K562 (cell line): ENCODE data around the gene SLAMF9. TPM values are rescaled to one million over a fixed set of nuclear protein-coding genes. Genes with fewer than 3 reads are reported as not detected.

ENCODE experiments used
- ATAC-seq: fragments of 200-7000 bp; cut with Tn5 transposase; 3 replicates; pipeline ENCODE4 v1.9.1; 2020; ENCODE audit warnings: moderate library complexity
- BruUV-seq: library from RNA; stranded (reverse); fragments of 400-500 nt; replicated peaks from 2 replicates; lab custom pipeline; 2021; lab: Mats Ljungman, UMichigan
- CTCF ChIA-PET: fragments of 300-600 bp; formaldehyde crosslinking; extraction: SDS; loops from one replicate; lab custom pipeline; 2021; ENCODE audit warnings: low intra/inter-chr PET ratio; lab: Yijun Ruan, JAX
- POLR2A ChIA-PET: fragments of 300-600, 350-650 bp; sonication (Branson Sonifier 250); formaldehyde crosslinking; extraction: SDS; loops from one replicate; lab custom pipeline; 2021; ENCODE audit warnings: antibody characterized with exemption, inconsistent platforms; lab: Yijun Ruan, JAX
- DNase-seq, 4 experiments: peaks; one replicate each; pipeline versions ENCODE4 v3.0.0 to v3.0.0-alpha.2; 2011 to 2018; ENCODE audit warnings: low spot score in 3 of 4, mixed read lengths in 3 of 4; ENCODE audit errors: extremely low read depth in 1 of 4
- FAIRE-seq: peaks from 2 replicates; lab custom pipeline; 2011; peaks lifted over from hg19 to GRCh38; lab: Jason Lieb, UNC
- H2AFZ ChIP-seq: 2 replicates; pipeline ENCODE4 v1.6.0; 2011; ENCODE audit warnings: low read depth, low read length, control low read depth, inconsistent platforms
- H3K27ac ChIP-seq: fragments of 200-600 bp; 3 replicates; pipeline ENCODE4 v1.8.0; 2011; ENCODE audit warnings: low read depth, mild to moderate bottlenecking, control low read depth, inconsistent platforms, low read length, moderate library complexity, mixed read lengths; ENCODE audit errors: extremely low read depth
- H3K27me3 ChIP-seq, 2 experiments: fragments of 300-600 bp in 1 of 2; 2 replicates in 1 of 2; 3 replicates in 1 of 2; pipeline versions ENCODE4 v1.6.0 to v1.8.0; 2011; ENCODE audit warnings: inconsistent platforms in 2 of 2, low read length in 2 of 2, mild to moderate bottlenecking in 1 of 2, mixed read lengths in 1 of 2, moderate library complexity in 1 of 2; ENCODE audit not compliant: control insufficient read depth in 2 of 2, insufficient read depth in 2 of 2
- H3K36me3 ChIP-seq: fragments of 300-600 bp; 3 replicates; pipeline ENCODE4 v1.8.0; 2011; ENCODE audit warnings: mild to moderate bottlenecking, low read length, inconsistent platforms; ENCODE audit not compliant: control insufficient read depth, insufficient read depth
- H3K4me1 ChIP-seq, 2 experiments: fragments of 200-600 bp in 1 of 2; replicated peaks in 1 of 2; 2 replicates in 1 of 2; 3 replicates in 1 of 2; pipeline versions ENCODE4 v1.5.1 to v1.8.0; 2011; ENCODE audit warnings: inconsistent platforms in 2 of 2, low read length in 2 of 2, mild to moderate bottlenecking in 1 of 2, mixed read lengths in 1 of 2, moderate library complexity in 1 of 2; ENCODE audit not compliant: control insufficient read depth in 2 of 2, insufficient read depth in 2 of 2
- H3K4me2 ChIP-seq: 2 replicates; pipeline ENCODE4 v1.6.1; 2011; ENCODE audit warnings: low read length, control low read depth, inconsistent platforms, mixed read lengths; ENCODE audit not compliant: insufficient read depth
- H3K4me3 ChIP-seq: fragments of 200-600 bp; sonication (generic), shearing (Covaris generic); 2 replicates; pipeline ENCODE4 v1.5.1; 2016; ENCODE audit warnings: control low read depth, inconsistent platforms
- H3K79me2 ChIP-seq: fragments of 200-600 bp; 3 replicates; pipeline ENCODE4 v1.8.0; 2011; ENCODE audit warnings: low read length, inconsistent platforms; ENCODE audit not compliant: control insufficient read depth, insufficient read depth
- H3K9ac ChIP-seq, 2 experiments: 2 replicates each; pipeline versions ENCODE4 v1.6.0 to v1.6.1; 2011; ENCODE audit warnings: low read depth in 2 of 2, low read length in 2 of 2, control low read depth in 1 of 2, inconsistent platforms in 1 of 2, mild to moderate bottlenecking in 1 of 2, mixed read lengths in 1 of 2; ENCODE audit not compliant: insufficient read depth in 1 of 2
- H3K9me1 ChIP-seq: one replicate; pipeline ENCODE4 v1.6.0; 2011; ENCODE audit warnings: inconsistent platforms, mild to moderate bottlenecking, low read length, moderate library complexity; ENCODE audit not compliant: control insufficient read depth, insufficient read depth
- H3K9me3 ChIP-seq: replicated peaks from 2 replicates; pipeline ENCODE4 v1.5.1; 2011; ENCODE audit warnings: low read depth, low read length, inconsistent platforms; ENCODE audit not compliant: control insufficient read depth, insufficient read depth
- H4K20me1 ChIP-seq: replicated peaks from 2 replicates; pipeline ENCODE4 v1.6.1; 2011; ENCODE audit warnings: low read length, inconsistent platforms, mixed read lengths; ENCODE audit not compliant: control insufficient read depth, insufficient read depth
- FIP1L1 ChIP-seq: fragments of 200-400 bp; formaldehyde crosslinking; IDR thresholded peaks from 2 replicates; pipeline ENCODE4 v1.6.1; 2018; ENCODE audit warnings: mild to moderate bottlenecking, low read depth, low read length; ENCODE audit not compliant: poor library complexity, severe bottlenecking
- GTF2B ChIP-seq: IDR thresholded peaks from 2 replicates; pipeline ENCODE4 v1.6.1; 2011; ENCODE audit not compliant: insufficient read length; ENCODE audit errors: extremely low read depth
- KDM1A ChIP-seq, 2 experiments: fragments of 450-650 bp; IDR thresholded peaks; 2 replicates each; pipeline ENCODE4 v1.6.1; 2016; ENCODE audit warnings: mild to moderate bottlenecking in 2 of 2
- KHSRP ChIP-seq: fragments of 450-650 bp; IDR thresholded peaks from 2 replicates; pipeline ENCODE4 v1.6.1; 2017
- TOE1 ChIP-seq, 2 experiments: fragments of 450-650 bp in 1 of 2; sonication (generic) in 1 of 2; formaldehyde crosslinking in 1 of 2; IDR thresholded peaks; 2 replicates each; pipeline versions ENCODE4 v1.7.1 to v1.8.0; 2016 to 2022; ENCODE audit warnings: borderline replicate concordance in 2 of 2, mild to moderate bottlenecking in 2 of 2, antibody characterized with exemption in 1 of 2, inconsistent platforms in 1 of 2, low read depth in 1 of 2, missing genetic modification reagents in 1 of 2, moderate library complexity in 1 of 2
- WGBS: fragments of 100-300 bp; shearing (Covaris generic); methylation state at CpG from one replicate; pipeline ENCODE4 v1.1.6; 2016; ENCODE audit warnings: low coverage, mixed read lengths; ENCODE audit not compliant: insufficient coverage; ENCODE audit errors: missing lambda C conversion rate; 5-methylcytosine and 5-hydroxymethylcytosine counted together
- in situ Hi-C: fragments of 300-500 bp; cut with MboI; formaldehyde crosslinking; loops from 4 replicates; pipeline ENCODE4 v1.15.0; 2018; ENCODE audit warnings: inconsistent platforms, mixed read lengths
- intact Hi-C: fragments of 100-400 bp; cut with micrococcal nuclease; formaldehyde crosslinking; loops from 2 replicates; pipeline ENCODE4 v1.14.2; 2022
- polyA plus RNA-seq, 8 experiments: library from polyadenylated mRNA; depleted of rRNA in 4 of 8; stranded (reverse) in 5 of 8; unstranded in 3 of 8; fragments of >200 nt; fragmentation: Nextera tagmentation in 2 of 8; fragmentation: Illumina TruSeq in 1 of 8; extraction: Ambion mirVana in 2 of 8; extraction: Trizol in 1 of 8; gene quantifications; 2 replicates each; pipeline versions ENCODE4 v1.2.1 to v1.2.3, GENCODE V29; 2011 to 2014; ENCODE audit warnings: inconsistent platforms in 1 of 8, missing spikeins in 1 of 8
- total RNA-seq, 7 experiments: library from RNA; depleted of rRNA in 6 of 7; stranded (reverse); fragments of >200 nt in 6 of 7; fragmentation: Illumina TruSeq in 2 of 7; extraction: Trizol in 2 of 7; gene quantifications; 2 replicates each; pipeline versions ENCODE4 v1.2.1 to v1.2.3, GENCODE V29; 2011 to 2021; ENCODE audit warnings: low replicate concordance in 1 of 7
- TF ChIP-seq, protein P1 (sequence below): fragments of 250-450 bp; sonication (Bioruptor Pico); IDR thresholded peaks from 2 replicates; pipeline ENCODE4 v1.4.0; 2020
- TF ChIP-seq, protein P2 (sequence below): fragments of 450-650 bp; IDR thresholded peaks from 2 replicates; pipeline ENCODE4 v1.6.1; 2016; ENCODE audit warnings: missing biosample characterization, missing genetic modification characterization
- TF ChIP-seq, protein P3 (sequence below), 3 experiments: IDR thresholded peaks in 2 of 3; conservative IDR thresholded peaks in 1 of 3; 2 replicates each; pipeline ENCODE4 v1.5.1; 2011 to 2012; ENCODE audit warnings: low read length in 3 of 3, mild to moderate bottlenecking in 3 of 3, control low read depth in 2 of 3, improper control_type of control experiment in 1 of 3, inconsistent platforms in 1 of 3, low read depth in 1 of 3, mixed read lengths in 1 of 3, moderate library complexity in 1 of 3; ENCODE audit not compliant: insufficient read depth in 2 of 3
- TF ChIP-seq, protein P4 (sequence below): sonication (generic); formaldehyde crosslinking; IDR thresholded peaks from 2 replicates; pipeline ENCODE4 v1.8.0; 2023; ENCODE audit warnings: mild to moderate bottlenecking, missing genetic modification reagents

SLAMF9 gene
- total and polyA plus RNA-seq, 9 of the 15 experiments (the other 6 are each of a cell fraction or from before 2014, with no cell fraction given), result 0.13 to 0.21 TPM; not detected in 7

DNA sequence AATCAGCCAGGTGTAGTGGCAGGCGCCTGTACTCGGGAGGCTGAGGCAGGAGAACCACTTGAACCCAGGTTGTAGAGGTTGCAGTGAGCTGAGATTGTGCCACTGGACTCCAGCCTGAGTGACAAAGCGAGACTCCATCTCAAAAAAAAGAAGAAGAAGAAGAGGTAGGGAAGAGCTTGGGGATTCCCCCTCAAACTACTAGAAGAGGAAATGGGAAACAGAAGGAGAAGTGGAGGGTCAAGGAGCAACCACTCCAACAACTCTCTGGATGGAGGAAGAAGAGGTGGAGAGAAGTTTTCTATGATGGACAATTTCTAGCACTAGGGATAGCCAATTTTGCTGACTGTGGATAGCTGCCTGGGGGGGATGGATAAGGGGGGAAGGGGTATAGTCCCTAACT lies 14.9 kb upstream of the SLAMF9 start:
- BruUV-seq, result no TSS peak
- DNase-seq, result no peak
- 0% methylated on average over 3 of the region's 3 CpGs for WGBS
- Histone ChIP-seq H4K20me1 (peaks cover 5% of the 10 kb centered on the region; the same call in 1 of the 2 replicates), H3K4me3 (no peak overlapping the region), H2AFZ (no peak overlapping the region), H3K4me1 (no peaks in the 10 kb centered on the region; a peak in 1 of 5 replicates), H3K79me2 (no peaks in the 10 kb centered on the region), H3K4me2 (no peak overlapping the region), H3K9me1 (no peaks in the 10 kb centered on the region), H3K27me3 (peaks cover 9 to 39% of the 10 kb centered on the region in 2 experiments; a peak in 4 of 5 replicates), H3K9ac (no peak overlapping the region), H3K27ac (no peak overlapping the region), H3K9me3 (no peaks in the 10 kb centered on the region), H3K36me3 (no peaks in the 10 kb centered on the region)
- in situ Hi-C loops (no loop called here), intact Hi-C loops (no loop called here)
- CTCF ChIA-PET, result no interaction called here
- POLR2A ChIA-PET, result interaction anchor here (0.8 kb wide), 1 partner anchor 11 kb away, joined by 3 read pairs; no protein-coding TSS in a partner anchor
- no peak for FAIRE-seq
- no peak for ATAC-seq
- TF ChIP-seq, protein P1, sequence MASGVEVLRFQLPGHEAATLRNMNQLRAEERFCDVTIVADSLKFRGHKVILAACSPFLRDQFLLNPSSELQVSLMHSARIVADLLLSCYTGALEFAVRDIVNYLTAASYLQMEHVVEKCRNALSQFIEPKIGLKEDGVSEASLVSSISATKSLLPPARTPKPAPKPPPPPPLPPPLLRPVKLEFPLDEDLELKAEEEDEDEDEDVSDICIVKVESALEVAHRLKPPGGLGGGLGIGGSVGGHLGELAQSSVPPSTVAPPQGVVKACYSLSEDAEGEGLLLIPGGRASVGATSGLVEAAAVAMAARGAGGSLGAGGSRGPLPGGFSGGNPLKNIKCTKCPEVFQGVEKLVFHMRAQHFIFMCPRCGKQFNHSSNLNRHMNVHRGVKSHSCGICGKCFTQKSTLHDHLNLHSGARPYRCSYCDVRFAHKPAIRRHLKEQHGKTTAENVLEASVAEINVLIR (CRISPR knock-in tag), result no peak
- TF ChIP-seq GTF2B, result no peak
- TF ChIP-seq TOE1 (IDR thresholded peaks at IDR 0.05; ENCODE audit: borderline replicate concordance), result no peak
- TF ChIP-seq TOE1 (CRISPR knock-in tag; IDR thresholded peaks at IDR 0.05; ENCODE audit: borderline replicate concordance, low read depth), result no peak
- no peak for TF ChIP-seq KHSRP
- TF ChIP-seq, protein P2, sequence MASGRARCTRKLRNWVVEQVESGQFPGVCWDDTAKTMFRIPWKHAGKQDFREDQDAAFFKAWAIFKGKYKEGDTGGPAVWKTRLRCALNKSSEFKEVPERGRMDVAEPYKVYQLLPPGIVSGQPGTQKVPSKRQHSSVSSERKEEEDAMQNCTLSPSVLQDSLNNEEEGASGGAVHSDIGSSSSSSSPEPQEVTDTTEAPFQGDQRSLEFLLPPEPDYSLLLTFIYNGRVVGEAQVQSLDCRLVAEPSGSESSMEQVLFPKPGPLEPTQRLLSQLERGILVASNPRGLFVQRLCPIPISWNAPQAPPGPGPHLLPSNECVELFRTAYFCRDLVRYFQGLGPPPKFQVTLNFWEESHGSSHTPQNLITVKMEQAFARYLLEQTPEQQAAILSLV, result no peak
- TF ChIP-seq FIP1L1, result no peak
- TF ChIP-seq, protein P3, sequence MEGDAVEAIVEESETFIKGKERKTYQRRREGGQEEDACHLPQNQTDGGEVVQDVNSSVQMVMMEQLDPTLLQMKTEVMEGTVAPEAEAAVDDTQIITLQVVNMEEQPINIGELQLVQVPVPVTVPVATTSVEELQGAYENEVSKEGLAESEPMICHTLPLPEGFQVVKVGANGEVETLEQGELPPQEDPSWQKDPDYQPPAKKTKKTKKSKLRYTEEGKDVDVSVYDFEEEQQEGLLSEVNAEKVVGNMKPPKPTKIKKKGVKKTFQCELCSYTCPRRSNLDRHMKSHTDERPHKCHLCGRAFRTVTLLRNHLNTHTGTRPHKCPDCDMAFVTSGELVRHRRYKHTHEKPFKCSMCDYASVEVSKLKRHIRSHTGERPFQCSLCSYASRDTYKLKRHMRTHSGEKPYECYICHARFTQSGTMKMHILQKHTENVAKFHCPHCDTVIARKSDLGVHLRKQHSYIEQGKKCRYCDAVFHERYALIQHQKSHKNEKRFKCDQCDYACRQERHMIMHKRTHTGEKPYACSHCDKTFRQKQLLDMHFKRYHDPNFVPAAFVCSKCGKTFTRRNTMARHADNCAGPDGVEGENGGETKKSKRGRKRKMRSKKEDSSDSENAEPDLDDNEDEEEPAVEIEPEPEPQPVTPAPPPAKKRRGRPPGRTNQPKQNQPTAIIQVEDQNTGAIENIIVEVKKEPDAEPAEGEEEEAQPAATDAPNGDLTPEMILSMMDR (IDR thresholded peaks at IDR 0.05 in 2 of 3, conservative IDR thresholded peaks at IDR 0.05 in 1 of 3; ENCODE audit: insufficient read depth in 2 of 3, low read depth in 1 of 3, low read length in 3 of 3), result no peak
- TF ChIP-seq, protein P4, sequence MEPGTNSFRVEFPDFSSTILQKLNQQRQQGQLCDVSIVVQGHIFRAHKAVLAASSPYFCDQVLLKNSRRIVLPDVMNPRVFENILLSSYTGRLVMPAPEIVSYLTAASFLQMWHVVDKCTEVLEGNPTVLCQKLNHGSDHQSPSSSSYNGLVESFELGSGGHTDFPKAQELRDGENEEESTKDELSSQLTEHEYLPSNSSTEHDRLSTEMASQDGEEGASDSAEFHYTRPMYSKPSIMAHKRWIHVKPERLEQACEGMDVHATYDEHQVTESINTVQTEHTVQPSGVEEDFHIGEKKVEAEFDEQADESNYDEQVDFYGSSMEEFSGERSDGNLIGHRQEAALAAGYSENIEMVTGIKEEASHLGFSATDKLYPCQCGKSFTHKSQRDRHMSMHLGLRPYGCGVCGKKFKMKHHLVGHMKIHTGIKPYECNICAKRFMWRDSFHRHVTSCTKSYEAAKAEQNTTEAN (CRISPR knock-in tag), result no peak
- no peak for TF ChIP-seq KDM1A (IDR thresholded peaks at IDR 0.05)
